Neuronal stem cell (in vitro differentiated cells): ENCODE data around the gene MAP3K5.

Source experiments
- DNase-seq: peaks from one replicate; pipeline ENCODE4 v3.0.0-alpha.2; 2013; ENCODE audit warnings: low spot score
- H2AFZ ChIP-seq: one replicate; pipeline ENCODE4 v1.6.1; 2013; ENCODE audit warnings: mild to moderate bottlenecking, low read length, inconsistent platforms
- H2AK5ac ChIP-seq: 2 replicates; pipeline ENCODE4 v1.6.1; 2013; ENCODE audit warnings: low read depth, mild to moderate bottlenecking, inconsistent platforms, low read length, moderate library complexity, mixed read lengths
- H2BK120ac ChIP-seq: 2 replicates; pipeline ENCODE4 v1.6.1; 2013; ENCODE audit warnings: low read depth, mild to moderate bottlenecking, inconsistent platforms, low read length, moderate library complexity, mixed read lengths
- H2BK12ac ChIP-seq: one replicate; pipeline ENCODE4 v1.6.1; 2013; ENCODE audit warnings: low read length, inconsistent platforms
- H2BK15ac ChIP-seq: 2 replicates; pipeline ENCODE4 v1.6.1; 2013; ENCODE audit warnings: mild to moderate bottlenecking, low read length, inconsistent platforms, mixed read lengths
- H2BK5ac ChIP-seq: one replicate; pipeline ENCODE4 v1.6.1; 2013; ENCODE audit warnings: inconsistent platforms, mild to moderate bottlenecking, low read length, moderate library complexity
- H3K14ac ChIP-seq: one replicate; pipeline ENCODE4 v1.6.1; 2013; ENCODE audit warnings: low read length, inconsistent platforms
- H3K18ac ChIP-seq: 2 replicates; pipeline ENCODE4 v1.6.1; 2013; ENCODE audit warnings: low read length, inconsistent platforms
- H3K23ac ChIP-seq: 2 replicates; pipeline ENCODE4 v1.6.1; 2013; ENCODE audit warnings: low read depth, mild to moderate bottlenecking, mixed read lengths, low read length, inconsistent platforms; ENCODE audit not compliant: poor library complexity
- H3K27ac ChIP-seq: replicated peaks from 3 replicates; pipeline ENCODE4 v1.5.1; 2013; ENCODE audit warnings: low read length, inconsistent platforms
- H3K27me3 ChIP-seq, 3 experiments: 2 replicates each; pipeline ENCODE4 v1.6.1; 2013; ENCODE audit warnings: low read length in 3 of 3, mild to moderate bottlenecking in 2 of 3, inconsistent platforms in 1 of 3, low read depth in 1 of 3, mixed read lengths in 1 of 3, moderate library complexity in 1 of 3; ENCODE audit not compliant: control insufficient read depth in 3 of 3, insufficient read depth in 3 of 3
- H3K36me3 ChIP-seq, 2 donors: replicated peaks in 1 of 2; 2 replicates each; pipeline ENCODE4 v1.6.1; 2013; ENCODE audit warnings: low read length in 2 of 2; ENCODE audit not compliant: control insufficient read depth in 2 of 2, insufficient read depth in 2 of 2
- H3K4ac ChIP-seq: 2 replicates; pipeline ENCODE4 v1.6.1; 2013; ENCODE audit warnings: inconsistent platforms, mild to moderate bottlenecking, low read length, moderate library complexity
- H3K4me1 ChIP-seq, 2 donors: 1 replicate in 1 of 2; 2 replicates in 1 of 2; pipeline ENCODE4 v1.6.1; 2013; ENCODE audit warnings: low read length in 2 of 2, low read depth in 1 of 2; ENCODE audit not compliant: control insufficient read depth in 2 of 2, insufficient read depth in 1 of 2
- H3K4me2 ChIP-seq: one replicate; pipeline ENCODE4 v1.6.1; 2013; ENCODE audit warnings: mild to moderate bottlenecking, low read length, inconsistent platforms; ENCODE audit not compliant: insufficient read depth, poor library complexity, severe bottlenecking
- H3K4me3 ChIP-seq, 2 donors: 2 replicates each; pipeline ENCODE4 v1.5.1; 2013; ENCODE audit warnings: low read length in 2 of 2, mild to moderate bottlenecking in 2 of 2, inconsistent platforms in 1 of 2, moderate library complexity in 1 of 2
- H3K79me1 ChIP-seq: one replicate; pipeline ENCODE4 v1.6.1; 2013; ENCODE audit warnings: low read depth, mild to moderate bottlenecking, inconsistent platforms, low read length, moderate library complexity
- H3K9ac ChIP-seq: one replicate; pipeline ENCODE4 v1.6.1; 2013; ENCODE audit warnings: mild to moderate bottlenecking, low read depth, low read length, inconsistent platforms; ENCODE audit not compliant: poor library complexity
- H3K9me3 ChIP-seq, 2 donors: replicated peaks in 1 of 2; 2 replicates each; pipeline versions ENCODE3 to v1.6.1; 2013; ENCODE audit warnings: low read length in 2 of 2, mild to moderate bottlenecking in 2 of 2, inconsistent platforms in 1 of 2, low read depth in 1 of 2, mixed read lengths in 1 of 2, moderate library complexity in 1 of 2; ENCODE audit not compliant: control insufficient read depth in 2 of 2, insufficient read depth in 1 of 2
- H4K8ac ChIP-seq: one replicate; pipeline ENCODE4 v1.6.1; 2013; ENCODE audit warnings: low read depth, mild to moderate bottlenecking, inconsistent platforms, low read length, moderate library complexity
- H4K91ac ChIP-seq: one replicate; pipeline ENCODE4 v1.6.1; 2013; ENCODE audit warnings: low read length, low read depth, mild to moderate bottlenecking, inconsistent platforms; ENCODE audit not compliant: poor library complexity
- WGBS, 2 donors: extraction: QIAGEN DNeasy Blood & Tissue Kit; methylation state at CpG; one replicate each; pipeline ENCODE4 v1.1.7; 2013; ENCODE audit warnings: missing lambda C conversion rate in 2 of 2, mixed read lengths in 1 of 2; ENCODE audit not compliant: insufficient read length in 2 of 2, insufficient replicate concordance in 1 of 2; ENCODE audit errors: extremely low coverage in 2 of 2; 5-methylcytosine and 5-hydroxymethylcytosine counted together

The MAP3K5 gene

GRCh38 chr6:136539967-136540652 is 252.2 kb downstream of the MAP3K5 start:
- no peak overlapping the region for H2AFZ ChIP-seq
- H3K4me3 ChIP-seq = no peak overlapping the region
- H2BK12ac ChIP-seq = no peak overlapping the region
- no peak overlapping the region for H2BK5ac ChIP-seq
- no peaks in the 10 kb centered on the region for H3K36me3 ChIP-seq
- no peak overlapping the region for H2BK15ac ChIP-seq
- no peaks in the 10 kb centered on the region for H3K79me1 ChIP-seq
- DNase-seq = no peak
- peaks cover 6 to 12% of the 10 kb centered on the region in 2 donors for H3K4me1 ChIP-seq
- H3K23ac ChIP-seq = no peak overlapping the region
- no peak overlapping the region for H2AK5ac ChIP-seq
- no CpG with 5 or more reads among the region's 6 CpGs for WGBS, 2 donors
- H3K14ac ChIP-seq = no peak overlapping the region
- H2BK120ac ChIP-seq = no peak overlapping the region
- H4K8ac ChIP-seq = no peak overlapping the region
- H3K18ac ChIP-seq = no peak overlapping the region
- H3K27me3 ChIP-seq = peaks cover 0 to 7% (median 0%) of the 10 kb centered on the region in 3 experiments
- H3K4me2 ChIP-seq = no peak overlapping the region
- no peak overlapping the region for H3K4ac ChIP-seq
- no peak overlapping the region for H3K27ac ChIP-seq
- H3K9ac ChIP-seq = no peak overlapping the region
- H3K9me3 ChIP-seq = no peaks in the 10 kb centered on the region
- no peak overlapping the region for H4K91ac ChIP-seq

DNA sequence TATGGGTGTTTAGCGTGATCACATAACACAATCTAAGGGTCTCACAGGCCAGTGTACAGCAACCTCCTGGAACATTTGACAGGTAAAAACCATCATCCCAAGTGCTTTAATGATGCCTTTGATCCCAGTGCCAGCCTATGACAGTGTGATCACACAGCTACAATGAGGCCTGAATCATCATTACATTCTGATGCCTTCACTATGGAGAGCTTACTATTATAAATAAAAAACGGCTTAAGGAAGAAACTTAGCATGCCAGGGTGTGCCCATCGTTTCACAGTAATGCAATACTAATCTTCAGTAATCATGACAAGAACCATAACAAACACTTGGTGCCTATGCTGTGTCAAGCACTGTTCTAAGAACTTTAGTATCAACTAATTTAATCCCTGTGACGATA is 253.4 kb downstream of the MAP3K5 start:
- Histone ChIP-seq H3K9ac (no peak overlapping the region), H3K4me1 (peaks cover 6 to 12% of the 10 kb centered on the region in 2 donors), H3K4me2 (no peak overlapping the region), H2AK5ac (no peak overlapping the region), H3K36me3 (no peaks in the 10 kb centered on the region), H3K14ac (no peak overlapping the region), H3K9me3 (no peaks in the 10 kb centered on the region), H4K91ac (no peak overlapping the region), H3K4me3 (no peak overlapping the region), H2BK12ac (no peak overlapping the region), H2BK15ac (no peak overlapping the region), H3K23ac (no peak overlapping the region), H3K18ac (no peak overlapping the region), H3K4ac (no peak overlapping the region), H2AFZ (no peak overlapping the region), H3K27me3 (peaks cover 0 to 7% (median 0%) of the 10 kb centered on the region in 3 experiments), H2BK5ac (no peak overlapping the region), H3K27ac (no peak overlapping the region), H2BK120ac (no peak overlapping the region), H3K79me1 (no peaks in the 10 kb centered on the region), H4K8ac (no peak overlapping the region)
- no peak for DNase-seq
- no CpG with 5 or more reads among the region's 4 CpGs for WGBS, 2 donors

DNA sequence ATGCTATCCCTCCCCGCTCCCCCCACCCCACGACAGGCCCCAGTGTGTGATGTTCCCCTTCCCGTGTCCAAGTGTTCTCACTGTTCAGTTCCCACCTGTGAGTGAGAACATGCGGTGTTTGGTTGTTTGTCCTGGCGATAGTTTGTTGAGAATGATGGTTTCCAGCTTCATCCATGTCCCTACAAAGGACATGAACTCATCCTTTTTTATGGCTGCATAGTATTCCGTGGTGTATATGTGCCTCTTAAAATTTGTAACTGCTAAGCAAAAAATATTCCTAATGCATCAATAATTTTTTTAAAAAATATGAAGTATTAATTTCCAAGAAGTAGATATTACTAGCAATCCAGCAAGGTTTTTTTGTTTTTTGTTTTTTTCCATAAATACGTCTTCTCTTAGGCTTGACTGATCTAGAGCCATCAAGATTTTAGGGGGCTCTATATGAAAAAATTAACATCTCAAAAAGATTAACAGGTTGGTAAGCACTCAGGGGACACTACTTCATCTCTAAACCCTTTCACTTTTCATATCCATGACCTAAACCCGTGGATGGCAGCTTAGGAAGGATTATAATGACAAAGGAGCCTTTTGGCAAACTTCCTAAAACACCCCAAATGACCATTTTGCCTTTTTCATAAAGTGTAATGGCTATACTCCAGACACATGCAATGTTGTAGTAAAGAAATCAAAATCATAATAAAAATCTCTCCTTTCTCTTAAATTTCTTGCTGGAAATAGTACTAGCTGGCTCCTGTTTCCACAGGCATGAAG is 256.2 kb downstream of the MAP3K5 start:
- Histone ChIP-seq H3K79me1 (no peaks in the 10 kb centered on the region), H4K8ac (no peak overlapping the region), H3K4me1 (peaks cover 6 to 15% of the 10 kb centered on the region in 2 donors), H3K9ac (no peak overlapping the region), H3K9me3 (no peaks in the 10 kb centered on the region), H2BK120ac (no peak overlapping the region), H2AK5ac (no peak overlapping the region), H3K36me3 (no peaks in the 10 kb centered on the region), H2BK12ac (no peak overlapping the region), H3K4me3 (no peak overlapping the region), H3K18ac (no peak overlapping the region), H3K23ac (no peak overlapping the region), H3K27me3 (no peaks in the 10 kb centered on the region), H2BK15ac (no peak overlapping the region), H3K4ac (no peak overlapping the region), H3K4me2 (no peak overlapping the region), H4K91ac (no peak overlapping the region), H3K27ac (no peak overlapping the region), H2BK5ac (no peak overlapping the region), H2AFZ (no peak overlapping the region), H3K14ac (no peak overlapping the region)
- no peak for DNase-seq
- WGBS, 2 donors = no CpG with 5 or more reads among the region's 8 CpGs

DNA sequence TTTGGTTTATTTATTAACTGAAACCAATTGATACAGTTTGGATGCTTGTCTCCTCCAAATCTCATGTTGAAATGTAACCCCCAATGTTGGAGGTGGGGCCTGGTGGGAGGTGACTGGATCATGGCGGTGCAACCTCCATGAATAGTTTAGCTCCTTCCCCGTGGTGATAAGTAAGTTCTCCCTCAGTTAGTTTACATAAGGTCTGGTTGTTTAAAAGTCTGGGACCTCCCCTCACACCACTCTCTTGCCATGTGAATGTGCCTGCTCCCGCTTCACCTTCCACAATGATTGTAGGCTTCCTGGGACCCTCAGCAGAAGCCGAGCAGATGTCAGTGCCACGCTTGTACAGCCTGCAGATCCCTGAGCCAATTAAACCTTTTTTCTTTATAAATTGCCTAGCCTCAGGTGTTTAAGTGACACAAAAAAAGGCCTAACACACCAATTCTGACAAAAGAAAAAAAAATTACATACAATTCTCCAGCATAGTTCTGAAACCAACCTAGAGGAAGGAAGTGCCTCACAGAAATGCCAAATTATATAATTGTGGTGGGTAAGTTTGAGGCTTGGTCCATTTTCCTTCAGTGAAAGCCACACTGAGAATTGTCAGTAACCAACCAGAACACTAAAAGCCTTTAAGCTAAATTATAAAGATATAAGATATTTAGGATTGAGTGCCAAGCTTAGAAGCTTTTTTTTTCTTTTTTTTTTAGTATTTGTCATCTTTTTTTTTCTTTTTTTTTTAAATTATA is 257.1 kb downstream of the MAP3K5 start:
- DNase-seq = no peak

More for the DNA sequence above, 257.1 kb downstream of the MAP3K5 start:
- H3K4me3 ChIP-seq = no peak overlapping the region
- no peaks in the 10 kb centered on the region for H3K36me3 ChIP-seq
- H3K4me2 ChIP-seq = no peak overlapping the region
- no peak overlapping the region for H2BK12ac ChIP-seq
- H3K9me3 ChIP-seq = no peaks in the 10 kb centered on the region
- no peak overlapping the region for H3K14ac ChIP-seq
- no peak overlapping the region for H2AK5ac ChIP-seq
- H3K27ac ChIP-seq = no peak overlapping the region
- no peak overlapping the region for H3K23ac ChIP-seq
- no peaks in the 10 kb centered on the region for H3K27me3 ChIP-seq
- no peak overlapping the region for H3K9ac ChIP-seq
- H3K4me1 ChIP-seq = peaks cover 6 to 10% of the 10 kb centered on the region in 2 donors
- H3K18ac ChIP-seq = peak overlapping the region; percentile 52
- no CpG with 5 or more reads among the region's 5 CpGs for WGBS, 2 donors
- H2BK5ac ChIP-seq = no peak overlapping the region
- H3K79me1 ChIP-seq = no peaks in the 10 kb centered on the region
- no peak overlapping the region for H3K4ac ChIP-seq
- H2AFZ ChIP-seq = no peak overlapping the region
- H2BK15ac ChIP-seq = no peak overlapping the region
- H4K91ac ChIP-seq = no peak overlapping the region
- no peak overlapping the region for H2BK120ac ChIP-seq
- no peak overlapping the region for H4K8ac ChIP-seq
